GM23338 (cell line): ENCODE results near the gene CAMSAP3. TPM values are rescaled to one million over a fixed set of nuclear protein-coding genes. Genes with fewer than 3 reads are reported as not detected.

Source experiments
- ATAC-seq: fragments of 200-7000 bp; cut with Tn5 transposase; 3 replicates; pipeline ENCODE4 v1.9.1; 2020
- DNase-seq: peaks from one replicate; pipeline ENCODE4 v3.0.0-alpha.2; 2015; ENCODE audit warnings: low spot score
- H2AFZ ChIP-seq: fragments of 200-600 bp; sonication (generic); 2 replicates; pipeline ENCODE4 v1.8.0; 2016; ENCODE audit warnings: antibody characterized with exemption, mild to moderate bottlenecking, moderate library complexity
- H3F3A ChIP-seq: fragments of 200-600 bp; sonication (generic); replicated peaks from 2 replicates; pipeline ENCODE4 v1.8.0; 2017; ENCODE audit warnings: antibody characterized with exemption, mixed run types, low read depth
- H3K27ac ChIP-seq: fragments of 200-600 bp; sonication (generic); 2 replicates; pipeline ENCODE4 v1.6.1; 2016; ENCODE audit warnings: low read depth
- H3K27me3 ChIP-seq: fragments of 200-600 bp; sonication (generic); 2 replicates; pipeline ENCODE4 v1.8.0; 2016; ENCODE audit warnings: mild to moderate bottlenecking, mixed run types, moderate library complexity; ENCODE audit not compliant: insufficient read depth
- H3K36me3 ChIP-seq: fragments of 200-600 bp; sonication (generic); 2 replicates; pipeline ENCODE4 v1.8.0; 2016; ENCODE audit warnings: mild to moderate bottlenecking; ENCODE audit not compliant: insufficient read depth
- H3K4me1 ChIP-seq: fragments of 200-600 bp; sonication (generic); 2 replicates; pipeline ENCODE4 v1.8.0; 2016; ENCODE audit warnings: mild to moderate bottlenecking, moderate library complexity; ENCODE audit not compliant: insufficient read depth
- H3K4me2 ChIP-seq: fragments of 200-600 bp; sonication (generic); 2 replicates; pipeline ENCODE4 v1.7.1; 2017; ENCODE audit warnings: mixed run types
- H3K4me3 ChIP-seq: fragments of 200-600 bp; sonication (generic); 2 replicates; pipeline ENCODE4 v1.6.1; 2016; ENCODE audit warnings: mixed run types
- H3K79me2 ChIP-seq: fragments of 200-600 bp; sonication (generic); replicated peaks from 2 replicates; pipeline ENCODE4 v1.8.0; 2017; ENCODE audit warnings: mild to moderate bottlenecking; ENCODE audit not compliant: insufficient read depth
- H3K9me2 ChIP-seq: fragments of 200-600 bp; sonication (generic); 2 replicates; pipeline ENCODE4 v1.8.0; 2017; ENCODE audit not compliant: insufficient read depth
- H4K20me1 ChIP-seq: fragments of 200-600 bp; sonication (generic); replicated peaks from 2 replicates; pipeline ENCODE4 v1.8.0; 2017; ENCODE audit warnings: mild to moderate bottlenecking; ENCODE audit not compliant: insufficient read depth
- H3K27ac Mint-ChIP-seq: 2 replicates; pipeline ENCODE4 v1.8.0; 2020; ENCODE audit warnings: inconsistent platforms, mild to moderate bottlenecking, moderate library complexity, mixed read lengths
- H3K27me3 Mint-ChIP-seq: 3 replicates; pipeline ENCODE4 v1.8.0; 2022; ENCODE audit warnings: low read depth, mild to moderate bottlenecking, moderate library complexity, mixed read lengths, inconsistent platforms; ENCODE audit not compliant: insufficient read depth, poor library complexity
- H3K36me3 Mint-ChIP-seq: 3 replicates; pipeline ENCODE4 v1.8.0; 2021; ENCODE audit warnings: low read depth, mild to moderate bottlenecking, inconsistent platforms, moderate library complexity, mixed read lengths
- H3K4me1 Mint-ChIP-seq: 3 replicates; pipeline ENCODE4 v1.8.0; 2020; ENCODE audit warnings: mild to moderate bottlenecking, inconsistent platforms, mixed read lengths
- H3K4me3 Mint-ChIP-seq: 3 replicates; pipeline ENCODE4 v1.8.0; 2021; ENCODE audit warnings: moderate library complexity, mild to moderate bottlenecking, inconsistent platforms, mixed read lengths
- H3K9me3 Mint-ChIP-seq: 3 replicates; pipeline ENCODE4 v1.8.0; 2020; ENCODE audit warnings: moderate library complexity, mild to moderate bottlenecking, inconsistent platforms, mixed read lengths
- POLR2AphosphoS5 ChIP-seq: IDR thresholded peaks from 2 replicates; pipeline ENCODE4 v1.6.1; 2016; ENCODE audit warnings: antibody characterized with exemption, low read depth
- ZNF114 ChIP-seq: fragments of 250-450 bp; sonication (Bioruptor Pico); IDR thresholded peaks from 2 replicates; pipeline ENCODE4 v1.5.0; 2020; ENCODE audit warnings: mild to moderate bottlenecking, moderate library complexity
- ZNF331 ChIP-seq: fragments of 250-450 bp; sonication (Bioruptor Pico); IDR thresholded peaks from 2 replicates; pipeline ENCODE4 v1.5.0; 2020; ENCODE audit warnings: low read depth, mild to moderate bottlenecking, moderate library complexity
- polyA plus RNA-seq: library from polyadenylated mRNA; unstranded; fragments of >200 nt; fragmentation: Nextera tagmentation; extraction: Ambion mirVana; gene quantifications from 2 replicates; pipeline ENCODE4 v1.2.1, GENCODE V29; 2016
- total RNA-seq: library from RNA; depleted of rRNA; stranded (reverse); fragments of >200 nt; shearing (Covaris generic); gene quantifications from 2 replicates; pipeline ENCODE4 v1.2.3, GENCODE V29; 2014
- TF ChIP-seq, protein P1 (sequence below): IDR thresholded peaks from 2 replicates; pipeline ENCODE4 v1.6.1; 2016; ENCODE audit warnings: antibody characterized with exemption
- TF ChIP-seq, protein P2 (sequence below): IDR thresholded peaks from one replicate; pipeline ENCODE4 v1.6.1; 2018; ENCODE audit warnings: antibody characterized with exemption; ENCODE audit not compliant: unreplicated experiment
- TF ChIP-seq, protein P3 (sequence below), 2 experiments: fragments of 200-600 bp in 1 of 2; sonication (generic) in 1 of 2; conservative IDR thresholded peaks; 2 replicates each; pipeline versions ENCODE4 v1.5.1 to v1.6.1; 2016 to 2017; ENCODE audit warnings: antibody characterized with exemption in 2 of 2, low read depth in 2 of 2, mild to moderate bottlenecking in 2 of 2, moderate library complexity in 1 of 2

CAMSAP3 gene
- total and polyA plus RNA-seq, 2 experiments from 2014 or later = 6.4 to 32.2 TPM

- Histone ChIP-seq H3K4me3 (peak overlapping the region; percentile 65), H3F3A (no peaks in the 10 kb centered on the region), H3K27me3 (no peaks in the 10 kb centered on the region), H3K27ac (no peak overlapping the region), H2AFZ (peak overlapping the region; percentile 63; the same call in 1 of the 2 replicates), H3K9me2 (no peaks in the 10 kb centered on the region), H3K4me1 (peaks cover 3% of the 10 kb centered on the region; the same call in 1 of the 2 replicates), H3K4me2 (peak overlapping the region; percentile 76), H3K79me2 (no peaks in the 10 kb centered on the region), H3K36me3 (peaks cover 8% of the 10 kb centered on the region; the same call in 1 of the 2 replicates), H4K20me1 (no peaks in the 10 kb centered on the region; the same call in 1 of the 2 replicates)
- peaks cover 8% of the 10 kb centered on the region for H3K27me3 Mint-ChIP-seq
- peak; percentile 94 for DNase-seq
- H3K4me1 Mint-ChIP-seq = peaks cover 3% of the 10 kb centered on the region; the same call in 2 of the 3 replicates
- H3K4me3 Mint-ChIP-seq = peak overlapping the region; percentile 75
- H3K9me3 Mint-ChIP-seq = no peaks in the 10 kb centered on the region; the same call in 2 of the 3 replicates
- peak; percentile 71 for ATAC-seq
- H3K27ac Mint-ChIP-seq = 0 out of 2 replicates have a peak overlapping the region, but pooled peaks have one; percentile 62
- peaks cover 40% of the 10 kb centered on the region for H3K36me3 Mint-ChIP-seq
- TF ChIP-seq POLR2AphosphoS5 (peak; percentile 50), ZNF114 (CRISPR knock-in tag) (no peak), ZNF331 (CRISPR knock-in tag) (no peak)
- TF ChIP-seq, protein P1, sequence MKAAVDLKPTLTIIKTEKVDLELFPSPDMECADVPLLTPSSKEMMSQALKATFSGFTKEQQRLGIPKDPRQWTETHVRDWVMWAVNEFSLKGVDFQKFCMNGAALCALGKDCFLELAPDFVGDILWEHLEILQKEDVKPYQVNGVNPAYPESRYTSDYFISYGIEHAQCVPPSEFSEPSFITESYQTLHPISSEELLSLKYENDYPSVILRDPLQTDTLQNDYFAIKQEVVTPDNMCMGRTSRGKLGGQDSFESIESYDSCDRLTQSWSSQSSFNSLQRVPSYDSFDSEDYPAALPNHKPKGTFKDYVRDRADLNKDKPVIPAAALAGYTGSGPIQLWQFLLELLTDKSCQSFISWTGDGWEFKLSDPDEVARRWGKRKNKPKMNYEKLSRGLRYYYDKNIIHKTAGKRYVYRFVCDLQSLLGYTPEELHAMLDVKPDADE = no peak
- TF ChIP-seq, protein P2, sequence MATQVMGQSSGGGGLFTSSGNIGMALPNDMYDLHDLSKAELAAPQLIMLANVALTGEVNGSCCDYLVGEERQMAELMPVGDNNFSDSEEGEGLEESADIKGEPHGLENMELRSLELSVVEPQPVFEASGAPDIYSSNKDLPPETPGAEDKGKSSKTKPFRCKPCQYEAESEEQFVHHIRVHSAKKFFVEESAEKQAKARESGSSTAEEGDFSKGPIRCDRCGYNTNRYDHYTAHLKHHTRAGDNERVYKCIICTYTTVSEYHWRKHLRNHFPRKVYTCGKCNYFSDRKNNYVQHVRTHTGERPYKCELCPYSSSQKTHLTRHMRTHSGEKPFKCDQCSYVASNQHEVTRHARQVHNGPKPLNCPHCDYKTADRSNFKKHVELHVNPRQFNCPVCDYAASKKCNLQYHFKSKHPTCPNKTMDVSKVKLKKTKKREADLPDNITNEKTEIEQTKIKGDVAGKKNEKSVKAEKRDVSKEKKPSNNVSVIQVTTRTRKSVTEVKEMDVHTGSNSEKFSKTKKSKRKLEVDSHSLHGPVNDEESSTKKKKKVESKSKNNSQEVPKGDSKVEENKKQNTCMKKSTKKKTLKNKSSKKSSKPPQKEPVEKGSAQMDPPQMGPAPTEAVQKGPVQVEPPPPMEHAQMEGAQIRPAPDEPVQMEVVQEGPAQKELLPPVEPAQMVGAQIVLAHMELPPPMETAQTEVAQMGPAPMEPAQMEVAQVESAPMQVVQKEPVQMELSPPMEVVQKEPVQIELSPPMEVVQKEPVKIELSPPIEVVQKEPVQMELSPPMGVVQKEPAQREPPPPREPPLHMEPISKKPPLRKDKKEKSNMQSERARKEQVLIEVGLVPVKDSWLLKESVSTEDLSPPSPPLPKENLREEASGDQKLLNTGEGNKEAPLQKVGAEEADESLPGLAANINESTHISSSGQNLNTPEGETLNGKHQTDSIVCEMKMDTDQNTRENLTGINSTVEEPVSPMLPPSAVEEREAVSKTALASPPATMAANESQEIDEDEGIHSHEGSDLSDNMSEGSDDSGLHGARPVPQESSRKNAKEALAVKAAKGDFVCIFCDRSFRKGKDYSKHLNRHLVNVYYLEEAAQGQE = no peak
- TF ChIP-seq, protein P3, sequence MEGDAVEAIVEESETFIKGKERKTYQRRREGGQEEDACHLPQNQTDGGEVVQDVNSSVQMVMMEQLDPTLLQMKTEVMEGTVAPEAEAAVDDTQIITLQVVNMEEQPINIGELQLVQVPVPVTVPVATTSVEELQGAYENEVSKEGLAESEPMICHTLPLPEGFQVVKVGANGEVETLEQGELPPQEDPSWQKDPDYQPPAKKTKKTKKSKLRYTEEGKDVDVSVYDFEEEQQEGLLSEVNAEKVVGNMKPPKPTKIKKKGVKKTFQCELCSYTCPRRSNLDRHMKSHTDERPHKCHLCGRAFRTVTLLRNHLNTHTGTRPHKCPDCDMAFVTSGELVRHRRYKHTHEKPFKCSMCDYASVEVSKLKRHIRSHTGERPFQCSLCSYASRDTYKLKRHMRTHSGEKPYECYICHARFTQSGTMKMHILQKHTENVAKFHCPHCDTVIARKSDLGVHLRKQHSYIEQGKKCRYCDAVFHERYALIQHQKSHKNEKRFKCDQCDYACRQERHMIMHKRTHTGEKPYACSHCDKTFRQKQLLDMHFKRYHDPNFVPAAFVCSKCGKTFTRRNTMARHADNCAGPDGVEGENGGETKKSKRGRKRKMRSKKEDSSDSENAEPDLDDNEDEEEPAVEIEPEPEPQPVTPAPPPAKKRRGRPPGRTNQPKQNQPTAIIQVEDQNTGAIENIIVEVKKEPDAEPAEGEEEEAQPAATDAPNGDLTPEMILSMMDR (conservative IDR thresholded peaks at IDR 0.05; ENCODE audit: low read depth in 2 of 2) = no peak
Observed at GRCh38 chr19:7554990-7555864, 40.4 kb upstream of the CAMSAP3 start.
